ENCODE data around the gene EXPH5.
A peak's percentile ranks its signal among the peaks of the same experiment; 100 is the strongest.
"Not testable (repeated sequence)": the region's sequence is repeated elsewhere in the genome, so short reads cannot be mapped to it uniquely, and the experiment has no call there.

EXPH5 gene

GRCh38 chr11:108593214-108593922, at the start of gene EXPH5:
Gene EXPH5 (minus strand): TSS chr11:108593768. CDS start chr11:108593536, 232 bp downstream.
- peak; percentile 79 for DNase-seq

DNA sequence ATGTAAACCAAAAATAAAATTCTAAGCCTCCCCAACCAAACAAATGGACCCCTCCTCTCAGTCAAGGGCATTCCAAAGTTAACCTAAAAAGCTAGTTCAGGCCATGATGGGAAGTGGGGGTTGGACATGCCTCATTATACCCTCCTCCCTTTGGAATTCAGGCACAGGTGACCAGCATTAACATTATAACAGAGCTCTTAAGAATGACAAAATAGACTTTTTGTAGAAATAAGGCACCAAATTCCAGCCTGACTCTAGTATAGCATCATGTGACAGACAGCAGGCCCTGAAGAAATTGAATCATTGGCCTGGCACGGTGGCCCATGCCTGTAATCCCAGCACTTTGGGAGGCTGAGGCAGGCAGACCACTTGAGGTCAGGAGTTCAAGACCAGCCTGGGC, 48.2 kb upstream of the EXPH5 start:
- DNase-seq: not testable (repeated sequence)

GRCh38 chr11:108639146-108639545, 45.6 kb upstream of the EXPH5 start:
- no peak for DNase-seq

DNA sequence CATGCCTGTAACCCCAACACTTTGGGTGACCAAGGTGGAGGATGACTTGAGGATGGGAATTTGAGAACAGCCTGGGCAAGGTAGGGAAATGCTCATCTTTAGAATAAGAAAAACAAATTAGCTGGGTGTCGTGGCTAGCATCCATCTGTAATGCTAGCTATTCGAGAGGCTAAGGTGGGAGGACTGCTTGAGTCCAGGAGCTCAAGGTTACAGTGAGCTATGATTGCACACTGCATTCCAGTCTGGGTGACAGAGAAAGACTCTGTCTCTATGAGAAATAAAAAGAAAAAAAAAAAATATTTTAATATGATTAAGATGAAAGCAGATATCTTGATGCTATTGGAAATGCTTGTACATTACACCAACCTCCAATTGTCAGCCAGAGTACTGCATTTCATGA, 42.7 kb upstream of the EXPH5 start:
- no peak for DNase-seq

GRCh38 chr11:108635106-108635505, 41.5 kb upstream of the EXPH5 start:
- no peak for DNase-seq

DNA sequence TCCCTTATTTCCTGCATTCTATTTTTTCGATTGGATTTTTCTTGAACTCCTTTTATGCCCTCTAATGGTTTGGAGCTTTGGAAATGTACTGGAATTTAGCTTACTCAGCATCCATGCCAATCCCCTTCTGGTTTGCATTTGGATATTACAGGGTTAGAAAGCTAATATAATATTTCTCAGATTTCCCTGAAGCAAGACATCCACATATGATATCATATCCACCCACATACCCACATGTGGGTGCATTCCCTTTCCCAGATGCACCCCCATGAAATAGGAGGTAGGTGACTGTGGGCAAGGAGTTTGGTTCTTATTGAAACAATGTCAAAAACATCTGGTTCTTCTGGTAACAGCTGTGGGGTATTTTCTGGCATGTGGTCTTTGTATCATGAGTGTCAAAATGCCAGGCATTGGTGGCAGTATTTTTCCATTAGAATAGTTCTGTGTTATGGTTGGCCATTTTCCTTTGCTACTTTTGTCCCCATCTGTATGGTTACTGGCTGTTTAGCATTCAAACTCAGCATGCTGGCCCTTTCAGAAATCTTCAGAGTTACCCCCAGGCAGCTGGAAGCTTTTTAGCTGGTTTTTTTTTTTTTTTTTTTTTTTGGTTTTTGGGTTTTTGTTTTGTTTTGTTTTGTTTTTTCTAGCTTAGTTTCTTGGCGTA, 38.6 kb upstream of the EXPH5 start:
- DNase-seq: no peak

GRCh38 chr11:108629274-108629673, 35.7 kb upstream of the EXPH5 start:
- DNase-seq: no peak

- no peak for DNase-seq
These were observed 35.2 kb upstream of the EXPH5 start for GRCh38 chr11:108628812-108629211.

- DNase-seq: no peak
These were observed 34.8 kb upstream of the EXPH5 start for GRCh38 chr11:108628326-108628725.

DNA sequence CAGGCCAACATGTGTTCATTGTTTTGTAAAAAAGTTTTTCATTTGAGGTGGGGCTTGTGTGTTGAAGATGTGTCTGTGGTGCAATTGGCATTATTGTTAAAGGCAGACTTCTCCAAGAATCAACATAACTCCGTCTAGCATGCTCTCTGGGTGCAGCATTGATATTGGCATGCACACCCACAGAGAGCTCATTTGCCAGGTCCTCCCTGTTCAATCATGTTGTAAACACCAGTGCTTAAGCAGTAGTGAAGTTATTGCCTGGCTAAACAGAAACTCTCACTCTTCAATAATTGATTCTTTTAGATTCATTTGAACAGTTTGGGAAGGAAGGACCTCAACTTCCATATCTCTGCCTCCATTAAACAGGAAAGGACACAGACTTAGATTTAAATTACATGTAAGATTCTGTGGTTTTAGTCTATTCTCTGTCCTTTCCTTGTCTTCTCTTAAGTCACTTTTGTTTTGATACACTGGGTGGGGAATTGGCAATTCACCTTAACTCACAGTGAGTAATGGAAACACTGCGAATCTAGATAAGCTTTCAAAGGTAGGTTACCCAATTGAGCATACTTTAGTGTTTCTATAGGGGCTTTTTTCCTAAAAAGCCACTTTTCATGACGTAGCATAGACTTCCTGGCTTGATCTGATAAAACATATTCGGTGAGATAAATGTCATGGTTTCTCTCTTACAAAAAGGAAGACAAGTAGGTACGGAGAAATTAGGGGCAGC, 30.8 kb upstream of the EXPH5 start:
- no peak for DNase-seq

DNA sequence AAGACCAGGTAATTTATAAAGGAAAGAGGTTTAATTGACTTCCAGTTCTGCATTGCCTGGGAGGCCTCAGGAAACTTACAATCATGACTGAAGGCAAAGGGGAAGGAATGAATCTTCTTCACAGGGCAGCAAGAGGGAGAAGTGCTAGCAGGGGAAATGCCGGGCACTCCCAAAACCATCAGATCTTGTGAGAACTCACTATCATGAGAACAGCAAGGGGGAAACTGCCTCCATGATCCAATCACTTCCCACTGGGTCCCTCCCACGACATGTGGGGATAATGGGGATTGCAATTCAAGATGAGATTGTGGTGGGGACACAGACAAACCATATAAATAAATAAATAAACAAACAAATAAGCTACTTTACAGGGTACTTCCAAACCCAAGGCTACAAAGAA, 28.8 kb upstream of the EXPH5 start:
- DNase-seq: no peak

GRCh38 chr11:108620958-108621772, 27.6 kb upstream of the EXPH5 start:
- no peak for DNase-seq

- no peak for DNase-seq
These were observed 25.0 kb upstream of the EXPH5 start for GRCh38 chr11:108618529-108618928.

GRCh38 chr11:108617055-108617454, 23.5 kb upstream of the EXPH5 start:
- DNase-seq: no peak

- DNase-seq: no peak
These were observed 23.0 kb upstream of the EXPH5 start for GRCh38 chr11:108616549-108616948.

DNA sequence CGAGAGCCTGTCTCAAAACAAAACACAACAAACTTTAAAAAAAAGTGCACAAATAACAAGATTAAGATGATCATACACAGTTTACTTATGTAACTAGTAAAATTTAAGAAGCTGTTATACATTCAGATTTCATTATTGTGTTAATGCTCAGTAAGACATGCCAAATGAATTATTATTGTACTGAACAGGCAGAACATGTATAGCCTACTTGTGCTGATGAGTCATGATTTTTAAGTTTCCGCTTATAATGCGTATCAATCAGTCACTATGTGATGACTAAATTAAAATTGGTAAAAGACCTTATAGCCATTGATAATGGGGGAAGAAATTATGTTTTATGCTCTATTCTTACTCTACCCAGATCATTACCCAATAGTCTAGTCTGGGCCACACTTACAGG, 20.5 kb upstream of the EXPH5 start:
- no peak for DNase-seq

GRCh38 chr11:108609682-108610081, 16.1 kb upstream of the EXPH5 start:
- DNase-seq: no peak

DNA sequence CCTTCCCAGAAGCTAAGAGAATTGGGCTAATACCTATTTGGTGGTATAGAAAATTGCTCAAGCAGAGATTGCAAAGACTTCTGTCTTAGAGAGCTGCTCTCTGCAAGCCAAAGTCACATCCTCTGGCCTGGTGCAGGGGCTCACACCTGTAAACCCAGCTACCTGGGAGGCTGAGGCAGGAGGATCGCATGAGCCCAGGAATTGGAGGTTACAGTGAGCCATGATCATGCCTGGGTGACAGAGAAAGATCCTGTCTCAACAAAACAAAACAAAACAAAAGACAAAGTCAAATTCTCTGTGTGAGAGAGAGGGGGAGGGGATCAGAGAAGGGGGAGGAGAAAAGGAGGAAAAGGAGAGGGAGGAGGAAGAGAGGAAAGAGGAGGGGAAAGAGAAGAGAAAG, 15.0 kb upstream of the EXPH5 start:
- no peak for DNase-seq

GRCh38 chr11:108606495-108607160, 13.1 kb upstream of the EXPH5 start:
- DNase-seq: no peak

DNA sequence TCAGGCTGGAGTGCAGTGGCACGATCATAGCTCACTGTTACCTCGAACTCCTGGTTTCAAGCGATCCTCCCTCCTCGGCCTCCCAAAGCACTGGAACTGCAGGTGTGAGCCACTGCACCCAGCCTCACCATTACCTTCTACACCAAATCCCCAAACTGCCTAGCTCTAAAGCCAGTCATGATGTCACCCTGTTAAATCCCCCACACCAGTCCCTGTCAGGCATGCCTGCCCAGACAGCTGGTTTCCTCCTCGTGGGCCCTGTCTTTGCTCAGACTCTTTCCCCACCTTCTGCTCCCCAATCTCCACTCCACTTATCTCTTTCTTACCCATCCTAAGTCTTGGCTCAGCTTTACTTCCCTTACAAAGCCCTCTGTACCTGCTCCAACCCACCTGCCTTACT, 12.5 kb upstream of the EXPH5 start:
- no peak for DNase-seq

GRCh38 chr11:108602818-108603217, 9.2 kb upstream of the EXPH5 start:
- DNase-seq: not testable (repeated sequence)

GRCh38 chr11:108601150-108601549, 7.6 kb upstream of the EXPH5 start:
- no peak for DNase-seq

DNA sequence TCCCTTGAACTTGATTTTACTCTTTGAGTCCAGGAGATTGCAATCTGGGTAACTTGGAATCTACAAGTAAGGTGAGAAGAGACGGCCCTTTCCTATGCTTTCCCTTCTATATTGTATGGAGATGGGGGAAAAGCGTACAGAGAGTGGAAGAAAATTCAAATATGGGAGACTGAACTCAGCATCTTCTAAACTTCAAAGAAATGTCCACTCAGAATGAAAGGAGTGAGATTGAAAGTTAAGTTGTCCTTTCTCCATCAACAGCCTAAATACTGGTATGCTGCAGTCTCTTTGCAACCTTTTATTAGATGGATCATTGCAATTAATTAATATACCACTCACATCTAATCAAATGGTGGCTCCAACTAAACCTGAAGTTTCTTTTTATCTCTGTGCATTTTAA, 6.4 kb upstream of the EXPH5 start:
- no peak for DNase-seq
